ENCODE data around the gene SIPA1L3.
"Not testable (repeated sequence)": the region's sequence is repeated elsewhere in the genome, so short reads cannot be mapped to it uniquely, and the experiment has no call there.

Gene SIPA1L3

DNA sequence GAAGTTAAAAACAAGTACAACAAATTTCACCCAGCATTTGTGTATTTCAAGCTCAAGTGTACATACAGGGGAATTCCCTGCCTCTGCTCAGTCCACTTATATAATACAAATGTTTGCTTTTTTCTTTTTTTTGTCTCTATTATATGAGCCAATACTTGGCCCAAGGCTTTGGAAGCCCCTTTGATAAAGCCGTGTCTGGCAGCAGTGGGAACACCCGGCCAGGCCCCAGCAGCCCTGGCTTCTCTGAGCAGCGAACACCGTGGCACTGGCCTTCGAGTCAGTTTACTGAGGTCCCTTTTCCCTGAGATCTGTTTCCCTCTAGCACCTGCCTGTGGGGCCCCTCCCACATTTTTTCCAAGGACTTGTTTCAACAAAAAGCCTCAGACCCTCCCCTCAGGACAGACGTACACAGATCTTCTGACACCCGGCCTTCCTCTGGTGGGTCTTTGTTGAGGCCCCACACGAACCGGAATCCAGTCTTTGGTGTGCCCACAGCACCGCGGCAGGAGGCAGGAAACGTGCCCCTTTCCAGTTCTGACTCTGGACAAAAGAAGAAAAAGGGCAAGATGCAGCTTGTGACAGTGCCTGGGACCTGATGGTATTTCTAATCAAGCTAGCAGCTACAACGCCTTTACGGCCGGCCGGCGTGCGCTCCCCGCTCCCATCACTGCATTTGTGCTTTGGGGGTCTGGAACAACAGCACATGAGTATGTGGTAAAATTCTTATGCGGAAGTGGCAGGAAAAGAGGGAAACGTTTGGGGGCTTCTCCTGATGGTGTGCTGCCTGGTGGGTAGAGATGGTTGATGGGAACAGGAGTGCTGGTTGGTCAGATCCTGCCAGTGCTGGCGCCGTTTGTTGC lies 13.8 kb downstream of the SIPA1L3 start:
- no peak for DNase-seq

DNA sequence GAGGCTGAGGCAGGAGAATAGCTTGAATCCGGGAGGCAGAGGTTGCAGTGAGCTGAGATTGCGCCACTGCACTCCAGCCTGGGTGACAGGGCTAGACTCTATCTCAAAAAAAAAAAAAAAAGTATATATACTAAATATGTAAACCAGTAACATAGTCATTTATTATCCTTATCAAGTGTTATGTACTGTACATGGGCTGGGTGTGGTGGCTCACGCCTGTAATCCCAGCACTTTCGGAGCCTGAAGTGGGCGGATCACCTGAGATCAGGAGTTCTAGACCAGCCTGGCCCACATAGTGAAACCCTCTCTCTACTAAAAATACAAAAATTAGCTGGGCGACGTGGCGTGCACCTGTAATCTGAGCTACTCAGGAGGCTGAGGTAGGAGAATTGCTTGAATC lies 17.6 kb downstream of the SIPA1L3 start:
- not testable (repeated sequence) for DNase-seq

DNA sequence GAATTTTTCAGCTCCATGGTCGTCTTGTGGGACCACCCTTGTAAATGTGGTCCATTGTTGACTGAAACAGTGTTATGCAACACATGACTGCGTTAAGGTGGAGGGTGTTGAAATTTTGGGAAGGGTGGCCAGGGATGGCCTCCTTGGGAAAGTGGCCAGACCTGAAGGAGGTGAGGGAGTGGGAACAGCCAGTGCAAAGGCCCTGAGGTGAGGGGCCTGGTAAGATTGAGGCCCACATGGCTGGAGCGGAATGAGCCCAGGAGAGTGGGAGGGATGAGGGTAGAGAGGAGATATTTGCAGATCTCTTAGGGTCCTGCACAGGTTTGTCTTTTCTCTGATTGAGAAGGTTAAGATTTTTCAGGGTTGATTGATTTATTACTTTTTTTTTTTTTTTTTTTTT lies 18.2 kb downstream of the SIPA1L3 start:
- no peak for DNase-seq

DNA sequence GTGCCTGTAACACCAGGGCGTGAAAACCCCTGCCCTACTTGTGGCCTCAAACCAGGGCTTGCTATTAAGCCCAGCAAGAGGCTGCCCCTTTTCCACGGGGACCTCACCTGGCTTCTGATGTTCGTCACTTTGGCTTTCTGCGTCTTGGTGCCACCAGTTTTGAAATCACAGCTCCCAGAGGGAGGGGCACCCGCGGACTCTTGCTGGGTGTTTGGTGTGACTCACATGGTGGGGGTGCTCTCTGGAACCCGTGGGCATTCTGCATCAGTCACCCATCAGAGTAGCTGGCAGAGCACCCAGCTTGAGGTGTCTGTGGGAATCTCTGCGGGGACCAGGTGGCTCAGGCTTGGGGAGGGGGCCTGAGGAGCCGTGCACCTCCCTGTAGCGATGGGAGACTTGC lies 19.2 kb downstream of the SIPA1L3 start:
- DNase-seq = no peak

DNA sequence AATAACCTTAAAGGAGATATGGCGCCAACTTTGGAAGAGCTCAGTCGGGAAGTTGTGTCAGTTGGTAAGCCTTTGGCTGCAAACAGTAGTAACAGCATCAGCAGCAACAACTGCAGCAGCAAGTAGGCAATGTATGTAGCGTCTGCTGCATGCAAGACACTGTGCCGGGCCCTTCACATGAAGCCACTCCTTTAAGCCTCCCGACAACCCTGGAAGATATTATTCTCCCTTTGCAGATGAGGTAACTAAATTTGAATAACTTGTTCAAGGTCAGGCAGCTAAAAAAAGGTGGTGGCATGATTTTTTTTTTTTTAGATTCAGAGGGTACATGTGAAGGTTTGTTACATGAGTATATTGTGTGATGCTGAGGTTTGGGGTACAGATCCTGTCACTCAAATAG lies 19.7 kb downstream of the SIPA1L3 start:
- no peak for DNase-seq

DNA sequence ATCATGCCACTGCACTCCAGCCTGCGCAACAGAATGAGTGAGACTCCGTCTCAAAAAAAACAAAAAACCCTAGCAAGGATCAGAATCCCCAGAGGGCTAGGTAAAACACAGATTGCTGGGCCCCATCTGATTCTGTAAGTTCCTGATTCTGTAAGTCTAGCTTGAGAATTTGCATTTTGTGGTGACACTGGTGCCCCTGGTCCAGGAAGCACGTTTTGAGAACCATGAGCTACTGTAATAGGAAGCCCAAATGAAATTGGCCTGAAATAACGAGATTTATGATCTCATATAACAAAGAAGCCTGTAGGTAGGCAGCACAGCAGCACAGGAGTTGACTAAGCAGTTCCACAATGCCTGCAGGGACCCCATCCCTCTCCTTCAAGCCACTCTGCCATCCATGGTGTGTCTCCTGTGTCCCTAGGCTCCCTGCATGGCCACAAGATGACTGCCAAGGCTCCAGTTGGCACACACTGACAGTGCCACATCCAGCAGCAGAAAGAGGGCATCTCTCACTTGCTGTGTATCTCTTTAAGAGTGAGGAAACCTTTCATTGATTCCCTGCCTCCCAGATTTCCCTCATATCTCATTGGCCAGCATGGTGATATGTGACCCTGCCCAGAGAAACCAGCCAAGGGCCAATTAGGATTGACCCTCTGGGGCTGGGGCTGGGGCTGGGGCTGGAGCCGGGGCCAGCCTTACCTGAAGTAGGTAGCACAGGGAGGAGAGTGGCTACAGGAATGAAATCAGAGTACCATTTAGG lies 21.7 kb downstream of the SIPA1L3 start:
- DNase-seq = no peak

DNA sequence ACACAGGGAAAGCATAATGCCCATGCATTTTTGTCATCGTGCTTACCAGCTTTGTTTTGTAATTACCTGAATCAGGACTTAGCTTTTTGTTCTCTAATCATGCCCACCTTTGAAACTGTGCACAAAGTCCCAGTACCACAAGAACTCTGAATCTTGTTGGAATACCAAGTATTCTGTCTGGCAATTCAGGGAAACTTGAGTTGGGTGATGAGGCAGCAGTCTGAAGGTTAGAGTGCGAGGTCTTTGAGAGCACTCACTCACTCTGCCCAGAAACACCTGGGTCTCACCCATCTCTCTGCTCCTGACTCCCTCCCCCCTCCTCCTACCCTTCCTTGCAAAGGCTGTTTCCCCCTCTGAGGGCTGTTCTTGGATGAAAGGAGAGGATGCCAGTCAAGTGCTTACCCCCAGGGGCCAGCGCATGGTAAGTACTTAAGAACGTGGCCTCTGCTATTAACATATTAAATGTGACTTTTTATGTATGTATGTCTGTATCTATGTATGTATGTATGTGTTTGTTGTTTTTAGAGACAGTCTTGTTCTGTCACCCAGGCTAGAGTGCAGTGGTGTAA lies 22.4 kb downstream of the SIPA1L3 start:
- no peak for DNase-seq

DNA sequence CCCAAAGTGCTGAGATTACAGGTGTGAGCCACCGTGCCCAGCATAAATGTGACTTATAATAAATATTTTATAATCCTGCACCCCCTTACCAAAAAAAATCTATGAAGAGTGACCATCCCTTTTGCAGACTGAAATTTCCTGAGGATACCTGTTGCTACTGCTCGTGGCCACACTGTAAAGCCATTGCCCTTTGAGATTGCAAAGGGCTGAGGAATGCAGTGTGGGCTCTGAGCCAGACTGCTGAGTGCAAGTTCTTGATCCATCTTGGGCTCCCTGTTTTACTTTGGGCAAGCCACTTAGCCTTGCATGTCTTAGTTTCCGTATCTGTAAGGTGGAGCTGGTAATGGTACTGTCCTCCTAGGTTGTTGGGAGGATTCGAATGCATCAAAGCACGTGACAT lies 23.4 kb downstream of the SIPA1L3 start:
- DNase-seq = no peak

DNA sequence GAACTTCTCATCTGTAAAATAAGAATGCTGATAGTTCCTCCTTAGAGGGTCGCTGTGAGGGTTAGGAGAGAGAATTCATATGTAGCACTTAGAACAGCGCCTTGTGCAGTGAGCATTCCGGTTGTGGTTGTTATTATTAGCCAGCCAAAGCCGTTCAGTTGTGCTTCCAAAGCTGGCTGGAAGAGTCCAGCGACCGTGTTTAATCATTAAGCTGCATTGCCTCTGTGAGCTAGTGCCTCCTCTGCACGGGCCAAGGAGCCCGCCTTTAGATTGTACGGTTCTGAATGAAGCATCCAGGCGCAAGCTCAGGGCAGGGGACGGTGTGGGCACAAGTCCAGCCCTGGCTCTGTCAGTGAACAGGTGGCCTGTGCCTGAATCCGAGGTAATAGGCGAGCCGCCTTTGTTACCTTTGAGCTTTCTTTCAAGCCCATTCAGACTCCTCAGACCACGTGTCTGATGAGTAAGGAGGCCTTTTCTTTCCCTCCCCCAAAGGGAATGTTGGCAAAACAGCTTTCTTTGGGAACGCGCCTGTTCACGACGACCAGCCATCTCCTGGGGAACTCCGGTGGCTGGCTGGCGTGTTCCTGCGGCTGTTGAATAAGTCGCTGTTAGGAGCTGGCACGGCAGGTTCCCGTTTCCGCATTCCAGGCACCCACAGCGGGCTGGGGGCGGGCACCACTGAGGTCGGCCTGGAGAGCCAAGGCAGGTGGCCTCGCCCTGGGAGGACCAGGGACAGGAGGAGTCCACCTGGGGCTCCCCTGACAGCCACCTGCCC lies 25.1 kb downstream of the SIPA1L3 start:
- DNase-seq = no peak

DNA sequence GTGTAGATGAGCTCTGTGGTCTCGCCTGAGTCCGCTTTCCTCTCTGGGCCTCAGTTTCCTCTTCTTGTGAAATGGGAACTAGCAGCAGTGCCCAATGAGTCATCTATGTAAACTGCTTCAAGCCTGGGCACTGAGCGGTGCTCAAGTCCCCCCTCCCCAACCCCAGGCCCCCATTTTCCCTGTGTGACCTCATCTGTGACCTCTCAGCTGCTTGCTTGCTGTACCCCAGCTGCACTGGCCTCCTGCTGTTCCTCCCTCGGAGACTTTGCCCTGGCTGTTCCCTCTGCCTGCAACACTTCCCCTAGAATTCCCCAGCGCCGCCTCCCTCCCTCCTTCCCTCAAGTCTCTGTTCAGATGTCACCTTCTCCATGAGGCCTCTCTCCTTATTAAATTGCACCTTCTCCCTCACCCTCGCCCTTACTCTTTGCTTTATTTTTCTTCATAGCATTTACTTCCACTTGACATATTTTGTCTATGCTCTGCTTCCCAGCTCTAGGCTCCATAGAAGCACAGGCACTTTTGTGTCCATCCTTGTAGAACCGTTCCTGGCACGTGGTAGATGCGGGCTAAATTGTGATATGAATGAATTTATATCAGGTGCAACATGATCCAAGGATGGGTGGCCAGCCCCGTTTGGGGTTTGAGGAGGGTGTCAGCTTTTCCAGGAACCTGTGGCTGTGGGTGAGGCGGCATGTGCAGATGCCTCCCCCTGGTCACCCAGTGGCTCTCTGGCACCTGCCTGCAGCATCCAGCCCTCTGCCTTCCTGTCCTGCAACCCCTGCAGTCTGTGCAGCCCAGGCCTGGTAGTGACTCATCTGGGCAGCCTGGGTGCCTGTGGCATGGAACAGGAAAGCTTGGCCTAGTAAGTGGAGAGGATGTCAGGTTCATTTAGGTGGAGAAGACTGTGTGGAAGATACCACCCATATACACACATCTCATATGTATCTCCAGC lies 26.3 kb downstream of the SIPA1L3 start:
- DNase-seq = no peak

DNA sequence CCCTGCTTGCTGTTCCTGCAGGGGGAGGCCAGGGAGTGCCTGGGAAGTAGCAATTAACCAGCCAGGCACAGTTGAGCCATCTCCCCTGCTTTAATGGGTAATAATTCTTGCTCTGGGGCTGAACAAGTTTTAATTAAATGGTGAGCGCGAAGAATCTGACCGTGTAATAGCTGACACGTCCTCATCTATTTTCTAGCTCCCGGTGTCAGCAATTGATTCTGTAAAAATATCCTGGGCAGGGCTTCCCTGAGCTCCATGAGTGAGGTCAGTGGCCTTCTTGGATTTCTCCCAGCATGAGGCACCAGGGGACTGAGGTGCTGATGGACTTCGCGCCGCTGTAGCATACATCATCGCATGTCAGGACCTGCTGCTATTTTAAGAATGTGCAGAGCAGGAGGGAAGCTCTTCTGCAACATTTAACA lies 26.9 kb downstream of the SIPA1L3 start:
- no peak for DNase-seq

DNA sequence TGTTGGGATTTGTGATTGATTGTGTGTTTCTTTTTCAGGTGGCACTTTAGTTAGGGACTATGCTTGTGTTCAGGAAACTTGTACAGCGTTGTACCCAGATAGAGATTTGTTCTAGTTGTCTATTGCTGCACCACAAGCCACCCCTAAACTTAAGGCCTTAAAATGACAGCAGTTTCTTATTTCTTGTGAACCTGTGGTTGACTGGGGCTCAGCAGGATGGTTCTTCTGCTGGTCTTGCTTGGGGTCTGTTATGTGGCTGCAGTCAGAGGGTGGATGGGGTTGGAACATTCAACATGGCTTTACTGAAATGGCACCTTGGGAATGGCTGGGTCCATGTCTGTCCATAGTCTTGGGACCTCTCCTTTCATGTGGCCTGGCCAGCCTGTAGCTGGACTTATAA lies 28.3 kb downstream of the SIPA1L3 start:
- DNase-seq = no peak

DNA sequence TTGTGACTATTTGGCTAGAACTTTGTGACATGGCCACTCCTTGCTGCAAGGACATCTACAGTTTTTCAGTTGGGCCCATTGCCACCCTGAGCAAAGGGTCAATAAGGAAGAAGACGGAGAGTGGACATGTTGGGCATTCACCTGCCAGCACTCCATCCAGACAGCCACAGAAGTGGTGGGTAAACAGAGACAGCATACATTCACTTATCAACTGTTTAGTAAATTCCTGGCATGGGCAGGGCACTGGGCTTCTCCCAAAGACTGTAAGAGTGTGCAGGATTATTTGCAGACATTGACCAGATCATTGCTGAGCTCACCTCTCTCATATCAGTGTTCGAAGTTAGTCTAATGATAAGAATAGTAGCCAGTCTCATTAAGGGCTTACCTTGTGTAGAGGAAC lies 29.2 kb downstream of the SIPA1L3 start:
- DNase-seq = no peak

DNA sequence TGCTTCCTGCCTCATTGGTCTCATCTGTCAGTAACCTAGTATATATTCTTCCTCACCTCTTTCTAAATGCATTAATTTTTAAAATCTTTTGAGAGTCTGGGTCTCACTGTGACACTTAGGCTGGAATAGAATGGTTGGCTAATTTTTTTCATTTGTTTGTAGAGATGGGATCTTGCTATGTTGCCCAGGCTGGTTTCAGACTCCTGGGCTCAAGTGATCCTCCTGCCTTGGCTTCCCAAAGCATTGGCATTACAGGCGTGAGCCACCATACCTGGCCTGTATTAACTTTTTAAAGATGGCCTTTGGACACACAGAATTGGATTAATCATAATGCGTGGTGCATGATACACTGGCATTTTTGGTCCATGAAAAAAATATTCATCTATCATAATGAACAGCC lies 29.9 kb downstream of the SIPA1L3 start:
- no peak for DNase-seq

DNA sequence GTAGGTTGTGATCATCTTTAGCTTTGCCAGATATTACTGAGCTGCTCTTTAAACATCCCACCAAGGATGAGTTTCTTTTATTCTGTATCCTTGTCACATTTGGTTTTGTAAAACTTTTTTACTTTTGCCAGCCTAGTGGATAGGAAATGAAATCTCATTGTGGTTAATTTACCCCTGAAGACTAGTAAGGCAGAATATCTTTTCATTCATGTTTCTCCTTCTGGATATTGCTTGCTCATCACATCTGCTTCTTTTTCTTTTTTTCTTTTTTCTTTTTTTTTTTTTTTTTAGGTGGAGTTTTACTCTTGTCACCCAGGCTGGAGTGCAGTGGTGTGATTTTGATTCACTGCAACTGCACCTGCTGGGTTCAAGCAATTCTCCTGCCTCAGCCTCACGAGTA lies 31.3 kb downstream of the SIPA1L3 start:
- DNase-seq = no peak

DNA sequence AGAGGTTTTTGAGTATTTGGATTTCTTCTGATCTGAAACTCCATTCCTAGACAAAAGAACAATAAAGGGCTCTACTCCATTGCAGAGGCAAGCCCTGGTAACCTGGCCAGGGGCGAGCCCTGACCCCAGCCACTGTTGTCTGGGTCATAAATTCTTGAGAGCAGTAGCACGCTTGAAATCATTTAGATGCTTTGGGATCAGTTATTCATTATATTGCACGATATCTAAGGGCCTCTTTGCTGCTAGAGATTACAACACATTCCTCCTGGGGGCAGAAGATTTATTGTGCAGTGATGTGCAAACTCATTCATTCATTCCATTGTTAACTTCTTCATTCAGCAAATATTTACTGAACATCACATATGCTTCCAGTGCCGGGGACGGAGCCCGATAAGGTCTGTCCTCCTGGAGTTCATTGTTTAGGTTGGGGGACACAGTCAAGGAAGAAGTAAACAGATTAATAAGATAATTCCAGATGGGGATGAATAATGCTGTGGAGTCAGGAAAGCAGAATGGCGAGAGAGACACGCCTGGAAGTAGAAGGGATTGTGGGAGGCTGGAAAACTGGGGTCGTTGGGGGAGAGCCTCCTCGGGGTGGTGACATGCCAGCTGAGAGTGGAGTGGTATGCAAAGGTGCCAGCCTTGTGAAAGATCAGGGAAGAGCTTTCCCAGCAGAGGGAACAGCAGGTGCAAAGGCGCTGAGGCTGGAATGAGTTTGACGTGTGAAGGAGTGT lies 34.9 kb downstream of the SIPA1L3 start:
- DNase-seq = no peak

DNA sequence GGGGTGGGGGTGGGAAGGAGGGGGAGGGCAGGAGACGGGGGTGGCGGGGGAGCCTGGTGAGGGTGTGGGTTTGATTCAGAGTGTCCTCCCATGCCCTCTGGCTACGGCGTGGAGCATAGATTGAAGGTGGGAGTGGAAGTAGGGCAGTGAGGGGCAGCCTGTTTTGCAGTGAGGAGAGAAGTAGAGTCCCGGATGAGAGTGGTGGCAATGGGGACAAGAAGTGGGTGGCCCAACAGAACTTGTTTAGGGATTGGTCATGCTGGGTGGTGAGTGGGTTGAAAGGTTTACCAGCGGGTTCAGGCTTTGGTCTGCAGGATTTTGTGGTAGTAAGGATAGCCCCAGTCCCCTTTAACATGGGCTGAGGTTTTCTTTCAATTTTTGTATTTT lies 35.5 kb downstream of the SIPA1L3 start:
- DNase-seq = no peak

DNA sequence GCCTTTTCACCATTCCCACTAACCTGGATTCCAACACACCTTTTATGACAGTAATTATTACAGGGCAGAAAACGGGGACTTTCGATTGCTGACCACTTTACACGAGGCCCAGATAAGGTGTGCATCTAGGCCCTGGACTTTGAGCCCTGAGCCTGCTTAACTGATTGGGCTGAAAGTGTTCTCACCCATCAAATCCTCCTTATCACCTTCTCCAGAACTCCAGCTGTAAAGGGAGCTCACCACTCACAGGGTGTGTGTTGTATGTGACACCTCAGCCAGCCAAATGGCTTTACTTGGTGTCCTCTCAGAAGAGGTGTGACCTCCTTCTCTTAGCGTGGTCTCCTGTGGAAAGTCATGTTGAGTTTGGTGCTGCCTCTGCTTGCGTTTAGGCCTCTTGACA lies 36.5 kb downstream of the SIPA1L3 start:
- DNase-seq = no peak

DNA sequence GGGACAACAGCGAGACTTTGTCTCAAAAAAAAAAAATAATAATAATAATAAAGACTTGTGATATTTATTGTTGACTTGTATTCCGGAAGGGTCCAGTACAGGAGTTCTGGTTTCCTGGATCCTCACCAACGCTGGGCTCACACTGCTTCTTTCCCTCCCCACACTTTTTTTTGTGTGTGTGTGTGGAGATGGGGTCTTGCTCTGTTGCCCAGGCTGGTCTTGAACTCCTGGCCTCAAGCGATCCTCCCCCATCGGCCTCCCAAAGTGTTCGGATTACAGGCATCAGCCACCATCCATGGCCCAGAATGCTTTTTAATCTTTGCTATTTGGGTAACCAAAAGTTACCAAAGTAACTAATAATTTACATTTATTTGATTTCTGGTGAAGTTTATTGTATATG lies 39.1 kb downstream of the SIPA1L3 start:
- DNase-seq = no peak

DNA sequence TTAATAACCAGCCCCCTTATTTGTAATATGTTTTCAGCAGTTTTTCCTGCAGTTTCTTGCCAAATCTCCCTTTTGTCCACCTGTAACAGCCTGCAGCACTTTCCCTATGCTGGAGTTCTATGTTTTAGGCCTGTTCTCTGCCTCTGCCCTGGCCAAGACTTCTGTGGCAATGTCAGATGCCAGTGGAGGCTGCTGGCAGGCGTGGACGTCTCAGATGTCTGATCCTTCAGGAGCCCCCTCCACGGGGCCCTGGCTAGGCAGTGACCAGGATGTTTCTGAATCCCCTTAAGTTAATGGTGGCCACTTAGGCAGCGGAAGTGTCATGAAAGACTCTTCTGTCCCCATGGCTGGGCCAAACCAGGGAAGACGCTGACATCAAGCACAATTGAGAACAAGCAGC lies 40.8 kb downstream of the SIPA1L3 start:
- no peak for DNase-seq

DNA sequence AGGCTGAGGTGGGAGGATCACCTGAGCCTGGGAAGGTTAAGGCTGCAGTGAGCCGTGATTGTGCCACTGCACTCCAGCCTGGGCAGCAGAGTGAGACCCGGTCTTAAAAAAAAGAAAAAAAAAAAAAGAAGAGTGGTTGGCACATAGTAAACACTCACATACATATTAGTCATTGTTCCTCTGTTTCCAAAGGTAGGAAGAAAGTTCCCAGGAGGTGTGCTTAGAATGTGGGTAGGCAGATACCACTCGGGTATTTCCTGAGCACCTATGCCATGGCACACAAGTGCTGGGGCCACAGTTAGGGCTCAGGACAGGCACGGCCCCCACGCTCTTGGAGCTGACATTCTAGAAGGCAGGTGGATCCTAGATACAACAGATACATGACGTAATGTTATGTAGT lies 41.4 kb downstream of the SIPA1L3 start:
- no peak for DNase-seq

Data from activated CD4-positive, alpha-beta T cell treated with anti-CD3 and anti-CD28 coated beads, Interleukin-2, amount 50 U/mL, for 4 hours (primary cell).